DMS153 treated with DMSO at 0.1 percent for 48 hours (cell line): Measurements from ENCODE around the gene PDXDC1.
A peak's percentile ranks its signal among the peaks of the same experiment; 100 is the strongest.
"Not testable (repeated sequence)": the region's sequence is repeated elsewhere in the genome, so short reads cannot be mapped to it uniquely, and the experiment has no call there.

ENCODE experiments used
- DNase-seq: peaks from one replicate; lab custom pipeline; 2025; ENCODE audit not compliant: unreplicated experiment; lab: John Stamatoyannopoulos, UW

Gene PDXDC1

GRCh38 chr16:15148831-15149230 is 174.0 kb downstream of the PDXDC1 start:
- not testable (repeated sequence) for DNase-seq

GRCh38 chr16:15149260-15149659 is 174.4 kb downstream of the PDXDC1 start:
- DNase-seq = not testable (repeated sequence)

DNA sequence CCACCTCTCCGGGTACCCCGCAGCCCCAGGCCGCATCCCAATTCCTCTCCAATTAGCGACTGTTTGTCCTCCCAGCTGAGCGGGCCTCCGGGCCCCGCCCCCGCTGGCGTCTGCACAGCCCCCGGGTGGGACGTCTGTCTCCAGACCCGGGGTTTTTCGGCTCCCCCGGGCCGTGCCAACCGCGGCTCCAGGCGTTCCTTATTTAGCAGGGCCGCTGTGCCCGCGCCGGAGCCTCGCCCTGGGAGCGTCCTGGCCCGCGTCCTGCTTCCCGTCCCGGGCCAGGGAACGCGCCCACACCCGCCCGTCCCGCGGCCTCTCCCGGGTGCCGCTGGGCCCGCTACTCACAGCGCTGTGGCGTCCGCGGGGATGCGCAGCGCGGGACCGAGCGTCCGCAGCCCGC is 179.2 kb downstream of the PDXDC1 start:
- not testable (repeated sequence) for DNase-seq

GRCh38 chr16:15154650-15155562 is 180.1 kb downstream of the PDXDC1 start:
- DNase-seq = peak; percentile 66

GRCh38 chr16:15157644-15158043 is 182.8 kb downstream of the PDXDC1 start:
- not testable (repeated sequence) for DNase-seq

GRCh38 chr16:15159671-15160070 is 184.8 kb downstream of the PDXDC1 start:
- not testable (repeated sequence) for DNase-seq

- DNase-seq = not testable (repeated sequence)
These were observed 185.7 kb downstream of the PDXDC1 start for GRCh38 chr16:15160571-15160970.

DNA sequence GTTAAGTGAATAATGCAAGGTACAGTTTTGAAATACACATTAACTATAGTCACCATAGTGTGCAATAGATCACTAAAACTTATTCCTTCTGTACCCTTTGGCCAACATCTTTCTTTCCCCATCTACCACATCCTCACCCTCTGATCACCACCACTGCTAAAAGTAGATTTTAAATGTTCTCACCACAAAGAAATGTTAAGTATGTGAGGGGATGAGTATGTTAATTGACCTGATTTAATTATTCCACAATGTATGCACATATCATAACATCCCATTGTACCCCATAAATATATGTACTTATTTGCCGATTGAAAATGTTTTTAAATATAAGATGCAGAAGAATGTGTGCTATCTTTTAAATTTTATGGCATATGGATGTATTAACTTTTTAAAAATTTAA is 188.2 kb downstream of the PDXDC1 start:
- not testable (repeated sequence) for DNase-seq

DNA sequence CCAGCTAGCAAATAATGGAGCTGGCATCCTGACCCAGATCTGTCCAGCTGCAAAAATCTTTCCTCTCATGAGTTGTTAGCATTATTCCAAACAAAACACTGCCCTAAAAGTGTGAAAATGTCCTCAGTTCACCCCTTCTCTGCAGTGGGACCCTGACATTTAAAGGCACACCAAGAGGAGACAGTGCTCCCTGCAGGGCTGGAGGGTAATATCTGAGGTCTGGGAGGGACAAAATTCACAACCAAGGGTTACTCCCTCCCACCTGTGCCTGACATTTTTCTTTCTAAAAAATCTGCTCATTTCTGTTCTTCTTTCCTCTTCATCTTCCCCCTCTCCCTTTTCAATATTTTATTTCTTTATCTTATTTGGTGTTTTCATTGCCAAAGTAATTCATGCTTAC is 191.4 kb downstream of the PDXDC1 start:
- DNase-seq = not testable (repeated sequence)

GRCh38 chr16:15168303-15168702 is 193.5 kb downstream of the PDXDC1 start:
- not testable (repeated sequence) for DNase-seq

GRCh38 chr16:15168953-15169652 is 194.3 kb downstream of the PDXDC1 start:
- not testable (repeated sequence) for DNase-seq

GRCh38 chr16:15179909-15180308 is 205.1 kb downstream of the PDXDC1 start:
- DNase-seq = not testable (repeated sequence)

GRCh38 chr16:15180946-15181345 is 206.1 kb downstream of the PDXDC1 start:
- DNase-seq = not testable (repeated sequence)

GRCh38 chr16:15184000-15184399 is 209.2 kb downstream of the PDXDC1 start:
- not testable (repeated sequence) for DNase-seq
